ENCODE data around the gene FLII. TPM values are rescaled to one million over a fixed set of nuclear protein-coding genes. Genes with fewer than 3 reads are reported as not detected.

The FLII gene
- total RNA-seq, 1 donor from 2014 or later: 517 TPM

- DNase-seq (ENCODE audit: low read depth): peak; percentile 39
- Histone ChIP-seq H3K27me3 (ENCODE audit: control insufficient read depth, insufficient read depth, low read length) (no peaks in the 10 kb centered on the region), H3K36me3 (ENCODE audit: control insufficient read depth, insufficient read depth, low read length) (peaks cover 41% of the 10 kb centered on the region), H3K4me3 (ENCODE audit: low read depth, low read length) (peak overlapping the region; percentile 86)
- peak; percentile 81 for FAIRE-seq
- peak; percentile 11 for TF ChIP-seq CTCF (IDR thresholded peaks at IDR 0.05; ENCODE audit: insufficient read depth, low read length, severe bottlenecking)
Measured at GRCh38 chr17:18257982-18258355, 569 bp downstream of the FLII start.

- Histone ChIP-seq H3K27me3 (ENCODE audit: control insufficient read depth, insufficient read depth, low read length) (no peaks in the 10 kb centered on the region), H3K36me3 (ENCODE audit: control insufficient read depth, insufficient read depth, low read length) (peaks cover 41% of the 10 kb centered on the region), H3K4me3 (ENCODE audit: low read depth, low read length) (peak overlapping the region; percentile 86)
- FAIRE-seq (no peak), DNase-seq (ENCODE audit: low read depth) (peak; percentile 64)
- peak; percentile 21 for TF ChIP-seq CTCF (IDR thresholded peaks at IDR 0.05; ENCODE audit: insufficient read depth, low read length, severe bottlenecking)
Measured at GRCh38 chr17:18257268-18257981, 1.1 kb downstream of the FLII start.

GRCh38 chr17:18256776-18257175, 1.8 kb downstream of the FLII start:
- no peak overlapping the region for H3K4me3 ChIP-seq (ENCODE audit: low read depth, low read length)
- peaks cover 47% of the 10 kb centered on the region for H3K36me3 ChIP-seq (ENCODE audit: control insufficient read depth, insufficient read depth, low read length)
- DNase-seq (ENCODE audit: low read depth) (no peak), FAIRE-seq (no peak)
- H3K27me3 ChIP-seq (ENCODE audit: control insufficient read depth, insufficient read depth, low read length): no peaks in the 10 kb centered on the region
- no peak for TF ChIP-seq CTCF (IDR thresholded peaks at IDR 0.05; ENCODE audit: insufficient read depth, low read length, severe bottlenecking)

GRCh38 chr17:18256351-18256750, 2.2 kb downstream of the FLII start:
- FAIRE-seq (no peak), DNase-seq (ENCODE audit: low read depth) (no peak)
- peaks cover 51% of the 10 kb centered on the region for H3K36me3 ChIP-seq (ENCODE audit: control insufficient read depth, insufficient read depth, low read length)
- TF ChIP-seq CTCF (IDR thresholded peaks at IDR 0.05; ENCODE audit: insufficient read depth, low read length, severe bottlenecking): no peak
- H3K27me3 ChIP-seq (ENCODE audit: control insufficient read depth, insufficient read depth, low read length): no peaks in the 10 kb centered on the region
- no peak overlapping the region for H3K4me3 ChIP-seq (ENCODE audit: low read depth, low read length)

GRCh38 chr17:18254888-18255649, 3.5 kb downstream of the FLII start:
- FAIRE-seq (no peak), DNase-seq (ENCODE audit: low read depth) (no peak)
- no peaks in the 10 kb centered on the region for H3K27me3 ChIP-seq (ENCODE audit: control insufficient read depth, insufficient read depth, low read length)
- no peak overlapping the region for H3K4me3 ChIP-seq (ENCODE audit: low read depth, low read length)
- peak; percentile 1 for TF ChIP-seq CTCF (IDR thresholded peaks at IDR 0.05; ENCODE audit: insufficient read depth, low read length, severe bottlenecking)
- peaks cover 62% of the 10 kb centered on the region for H3K36me3 ChIP-seq (ENCODE audit: control insufficient read depth, insufficient read depth, low read length)
